HG03175 (cell line): ENCODE data around the gene ADGRG3.
"Not testable (repeated sequence)": the region's sequence is repeated elsewhere in the genome, so short reads cannot be mapped to it uniquely, and the experiment has no call there.

ENCODE experiments used
- ATAC-seq: cut with Tn5 transposase; IDR thresholded peaks from one replicate; pipeline ENCODE4 v1.9.1; 2021; ENCODE audit warnings: mild to moderate bottlenecking, moderate library complexity; ENCODE audit not compliant: unreplicated experiment

ADGRG3 gene

DNA sequence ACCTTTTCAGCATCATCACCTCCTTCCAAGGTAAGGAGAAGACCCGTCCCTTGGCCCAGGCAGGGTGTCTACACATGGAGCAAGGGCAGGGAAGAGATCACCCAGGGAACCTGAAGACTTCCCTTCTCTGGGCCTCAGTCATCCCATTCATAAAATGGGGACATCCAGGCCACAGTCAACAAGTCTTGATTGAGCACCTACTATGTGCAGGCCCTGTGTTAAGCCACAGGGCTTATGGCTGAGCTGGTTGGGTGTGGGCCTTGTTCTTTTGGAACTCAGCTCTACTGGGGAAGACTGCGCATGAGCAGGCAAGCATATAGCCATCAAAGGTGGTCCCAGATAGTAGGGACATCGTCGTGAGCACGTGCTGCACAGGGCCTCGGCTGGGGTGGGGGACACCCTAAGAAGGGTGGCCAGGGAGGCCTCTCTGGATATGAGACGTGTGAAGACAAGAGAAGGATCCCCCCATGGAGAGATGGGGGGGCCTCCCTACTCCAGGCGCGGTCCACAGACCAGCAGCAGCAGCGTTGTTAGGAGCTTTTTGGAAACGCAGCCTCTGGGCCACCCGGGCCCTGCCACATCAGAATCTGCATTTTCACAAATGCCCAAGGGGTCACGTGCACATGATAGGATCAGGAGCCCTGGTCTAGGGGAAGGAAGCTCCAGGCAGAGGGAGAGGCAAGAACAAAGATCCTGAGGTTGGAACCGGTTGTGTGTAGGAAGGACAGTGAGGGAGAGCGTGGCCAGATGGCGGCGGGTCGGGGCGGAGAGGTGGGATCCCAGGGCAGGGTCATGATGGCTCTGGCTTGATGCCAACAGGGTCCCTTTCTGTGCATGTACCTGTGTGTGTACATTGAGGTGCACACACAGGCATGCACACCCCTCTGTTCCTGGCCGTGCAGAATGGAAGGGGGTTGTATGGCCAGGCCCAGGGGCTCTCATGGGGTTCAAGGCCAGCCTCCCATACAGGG, 5.9 kb upstream of the ADGRG3 start:
- no peak for ATAC-seq

DNA sequence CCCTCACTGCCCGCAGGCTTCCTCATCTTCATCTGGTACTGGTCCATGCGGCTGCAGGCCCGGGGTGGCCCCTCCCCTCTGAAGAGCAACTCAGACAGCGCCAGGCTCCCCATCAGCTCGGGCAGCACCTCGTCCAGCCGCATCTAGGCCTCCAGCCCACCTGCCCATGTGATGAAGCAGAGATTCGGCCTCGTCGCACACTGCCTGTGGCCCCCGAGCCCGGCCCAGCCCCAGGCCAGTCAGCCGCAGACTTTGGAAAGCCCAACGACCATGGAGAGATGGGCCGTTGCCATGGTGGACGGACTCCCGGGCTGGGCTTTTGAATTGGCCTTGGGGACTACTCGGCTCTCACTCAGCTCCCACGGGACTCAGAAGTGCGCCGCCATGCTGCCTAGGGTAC, 4.7 kb upstream of the ADGRG3 start:
- ATAC-seq = no peak

DNA sequence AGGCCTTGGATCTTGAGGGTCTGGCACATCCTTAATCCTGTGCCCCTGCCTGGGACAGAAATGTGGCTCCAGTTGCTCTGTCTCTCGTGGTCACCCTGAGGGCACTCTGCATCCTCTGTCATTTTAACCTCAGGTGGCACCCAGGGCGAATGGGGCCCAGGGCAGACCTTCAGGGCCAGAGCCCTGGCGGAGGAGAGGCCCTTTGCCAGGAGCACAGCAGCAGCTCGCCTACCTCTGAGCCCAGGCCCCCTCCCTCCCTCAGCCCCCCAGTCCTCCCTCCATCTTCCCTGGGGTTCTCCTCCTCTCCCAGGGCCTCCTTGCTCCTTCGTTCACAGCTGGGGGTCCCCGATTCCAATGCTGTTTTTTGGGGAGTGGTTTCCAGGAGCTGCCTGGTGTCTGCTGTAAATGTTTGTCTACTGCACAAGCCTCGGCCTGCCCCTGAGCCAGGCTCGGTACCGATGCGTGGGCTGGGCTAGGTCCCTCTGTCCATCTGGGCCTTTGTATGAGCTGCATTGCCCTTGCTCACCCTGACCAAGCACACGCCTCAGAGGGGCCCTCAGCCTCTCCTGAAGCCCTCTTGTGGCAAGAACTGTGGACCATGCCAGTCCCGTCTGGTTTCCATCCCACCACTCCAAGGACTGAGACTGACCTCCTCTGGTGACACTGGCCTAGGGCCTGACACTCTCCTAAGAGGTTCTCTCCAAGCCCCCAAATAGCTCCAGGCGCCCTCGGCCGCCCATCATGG, 4.0 kb upstream of the ADGRG3 start:
- no peak for ATAC-seq

DNA sequence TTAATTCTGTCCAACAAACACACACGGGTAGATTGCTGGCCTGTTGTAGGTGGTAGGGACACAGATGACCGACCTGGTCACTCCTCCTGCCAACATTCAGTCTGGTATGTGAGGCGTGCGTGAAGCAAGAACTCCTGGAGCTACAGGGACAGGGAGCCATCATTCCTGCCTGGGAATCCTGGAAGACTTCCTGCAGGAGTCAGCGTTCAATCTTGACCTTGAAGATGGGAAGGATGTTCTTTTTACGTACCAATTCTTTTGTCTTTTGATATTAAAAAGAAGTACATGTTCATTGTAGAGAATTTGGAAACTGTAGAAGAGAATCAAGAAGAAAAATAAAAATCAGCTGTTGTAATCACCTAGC, 3.5 kb upstream of the ADGRG3 start:
- ATAC-seq = no peak

DNA sequence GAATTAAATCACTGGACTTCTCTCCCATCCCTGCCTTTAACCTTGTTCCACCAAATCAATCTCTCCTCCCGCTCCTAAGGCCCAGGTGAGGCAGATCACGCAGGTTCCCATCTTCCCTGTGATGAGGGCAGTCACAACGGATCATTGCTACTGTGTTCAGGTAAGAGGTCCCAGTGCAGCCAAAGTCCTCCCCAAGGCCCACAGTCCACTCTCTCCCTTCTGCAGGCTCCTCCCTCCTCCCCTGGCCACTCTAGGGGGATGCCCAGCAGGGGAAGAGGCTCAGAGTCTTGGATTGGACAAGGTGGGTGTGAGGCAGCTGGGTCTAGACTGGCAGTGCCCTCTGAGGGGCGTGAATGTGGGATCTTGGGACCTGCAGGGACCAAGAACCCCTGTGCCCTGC, 2.6 kb upstream of the ADGRG3 start:
- ATAC-seq = no peak

DNA sequence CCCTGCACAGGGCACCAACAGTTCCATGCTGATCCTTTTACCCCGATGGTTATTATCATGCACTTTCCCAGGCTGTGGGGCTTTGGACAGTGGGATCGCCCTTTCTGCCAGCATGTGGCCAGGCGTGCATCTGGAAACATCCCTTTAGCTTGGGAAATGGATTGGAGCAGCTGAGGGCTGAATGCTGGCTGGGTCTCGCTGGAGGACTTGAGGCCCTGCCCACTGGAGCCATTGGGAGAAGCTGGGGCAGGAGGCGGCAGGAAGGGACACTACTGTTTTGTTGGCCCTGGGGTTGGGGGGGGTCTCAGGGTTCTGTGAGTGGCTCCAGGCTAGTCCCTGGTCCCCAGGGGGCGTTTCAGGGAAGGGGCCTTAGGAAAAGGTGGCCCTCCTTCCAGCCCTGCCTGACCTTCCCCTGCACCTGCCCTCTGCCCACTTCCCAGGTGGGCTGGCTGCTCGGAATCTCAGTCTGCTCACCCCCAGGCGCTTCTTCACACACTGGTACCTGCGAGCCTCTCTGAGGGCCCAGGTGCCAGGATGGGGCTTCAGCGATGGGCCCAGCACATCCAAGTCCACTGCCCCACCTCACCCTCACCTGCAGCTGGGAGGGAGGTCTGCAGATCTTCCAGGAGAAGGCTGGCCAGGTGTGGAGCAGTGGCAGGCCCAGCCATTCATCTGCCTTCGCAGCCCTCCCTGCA, 1.6 kb upstream of the ADGRG3 start:
- ATAC-seq = no peak

DNA sequence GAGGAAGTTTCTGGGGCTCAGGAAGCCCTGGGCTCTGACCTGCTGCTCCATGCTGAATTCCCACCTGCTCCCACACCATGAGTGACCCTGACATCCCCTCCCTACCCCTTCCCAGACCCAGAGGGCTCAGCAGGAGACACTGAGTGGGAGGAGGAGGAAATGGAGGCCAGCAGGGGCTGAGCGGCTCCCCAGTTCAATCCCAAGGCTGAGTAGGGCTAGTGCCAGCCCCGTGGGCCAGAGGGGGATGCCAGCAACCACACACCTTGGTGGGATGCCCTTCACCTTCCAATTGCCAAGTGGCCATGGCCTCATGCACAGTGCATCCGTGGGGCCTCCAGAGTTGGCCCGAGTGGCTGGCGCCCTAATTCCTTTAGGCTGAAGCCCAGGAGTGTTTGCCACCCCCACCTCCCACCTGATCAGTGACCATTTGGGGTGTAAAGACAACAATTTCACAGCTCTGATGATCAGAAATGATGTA, 1.0 kb upstream of the ADGRG3 start:
- ATAC-seq = no peak

DNA sequence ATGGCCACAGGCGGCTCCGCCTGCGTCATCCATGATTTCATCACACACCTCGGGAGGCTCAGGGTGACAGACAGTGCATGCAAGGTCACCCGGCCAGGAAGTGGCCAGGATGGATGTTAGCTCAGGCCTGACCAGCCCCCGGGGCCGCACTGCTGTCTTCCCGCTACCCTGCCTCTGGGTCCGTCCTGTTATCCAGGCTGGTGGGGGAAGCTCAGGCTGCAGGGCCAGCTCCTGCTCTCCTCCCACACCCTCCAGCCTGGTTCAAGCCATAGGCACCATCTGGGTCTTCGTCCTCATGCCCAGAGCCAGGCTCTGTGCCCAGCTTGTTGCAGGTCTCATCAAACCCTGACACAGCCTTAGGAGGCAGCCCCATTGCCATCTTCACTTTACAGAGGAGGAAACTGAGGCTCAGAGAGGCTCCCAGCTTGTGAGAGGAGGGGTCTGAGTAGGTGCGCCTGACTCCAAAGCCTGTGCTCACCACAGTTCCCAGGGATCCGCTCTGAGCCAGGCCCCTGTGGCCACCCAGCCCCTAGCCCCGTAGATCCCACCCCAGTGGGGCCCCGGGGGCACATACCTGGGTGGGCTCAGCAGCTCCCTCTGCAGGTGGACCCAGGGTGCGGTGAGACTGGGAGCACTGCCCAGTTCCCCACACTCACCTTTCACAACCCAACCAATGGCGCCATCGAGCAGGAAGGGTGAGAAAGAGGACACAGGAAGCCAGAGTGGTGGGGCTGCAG, 412 bp upstream of the ADGRG3 start:
- ATAC-seq = no peak

DNA sequence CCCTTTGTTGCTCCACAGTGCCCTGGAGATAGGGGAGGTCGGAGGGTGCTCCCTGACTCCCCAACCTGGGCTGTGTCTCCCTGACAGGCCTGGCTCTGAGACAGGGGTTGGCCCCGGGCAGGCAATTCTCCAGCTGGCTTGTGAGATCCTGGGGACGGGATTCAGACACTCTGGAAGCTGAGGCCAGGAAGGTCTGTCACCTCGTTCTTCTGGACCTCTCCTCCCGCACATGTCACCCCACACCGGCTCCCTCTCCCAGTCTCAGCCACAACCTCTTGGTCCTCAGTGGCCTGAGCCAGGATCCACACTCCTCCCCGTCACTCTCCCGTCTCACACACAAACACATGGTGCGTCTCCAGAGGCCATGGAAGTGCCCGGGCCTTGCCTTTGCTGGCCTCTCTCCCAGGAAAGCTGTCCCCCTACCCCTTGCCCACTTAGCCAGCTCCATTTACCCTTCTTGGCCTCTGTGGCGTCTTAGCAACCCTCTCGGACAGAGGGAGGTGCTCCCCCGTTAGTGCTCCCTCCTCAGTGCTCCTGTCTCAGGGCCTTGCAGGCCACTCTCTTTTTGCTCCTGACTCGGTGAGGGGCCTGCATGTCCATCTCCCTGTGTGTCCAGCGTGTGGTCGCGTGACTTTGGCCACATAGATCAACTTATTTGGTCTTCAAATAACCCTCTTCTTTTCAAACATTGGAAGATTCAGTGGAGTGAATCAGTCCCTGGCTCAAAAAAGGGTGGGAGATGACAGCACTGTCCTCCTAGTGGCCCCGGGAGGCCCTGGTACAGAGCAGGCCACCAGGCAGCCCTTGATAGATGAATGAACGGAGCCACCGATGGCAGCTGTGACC, 747 bp downstream of the ADGRG3 start:
- no peak for ATAC-seq

DNA sequence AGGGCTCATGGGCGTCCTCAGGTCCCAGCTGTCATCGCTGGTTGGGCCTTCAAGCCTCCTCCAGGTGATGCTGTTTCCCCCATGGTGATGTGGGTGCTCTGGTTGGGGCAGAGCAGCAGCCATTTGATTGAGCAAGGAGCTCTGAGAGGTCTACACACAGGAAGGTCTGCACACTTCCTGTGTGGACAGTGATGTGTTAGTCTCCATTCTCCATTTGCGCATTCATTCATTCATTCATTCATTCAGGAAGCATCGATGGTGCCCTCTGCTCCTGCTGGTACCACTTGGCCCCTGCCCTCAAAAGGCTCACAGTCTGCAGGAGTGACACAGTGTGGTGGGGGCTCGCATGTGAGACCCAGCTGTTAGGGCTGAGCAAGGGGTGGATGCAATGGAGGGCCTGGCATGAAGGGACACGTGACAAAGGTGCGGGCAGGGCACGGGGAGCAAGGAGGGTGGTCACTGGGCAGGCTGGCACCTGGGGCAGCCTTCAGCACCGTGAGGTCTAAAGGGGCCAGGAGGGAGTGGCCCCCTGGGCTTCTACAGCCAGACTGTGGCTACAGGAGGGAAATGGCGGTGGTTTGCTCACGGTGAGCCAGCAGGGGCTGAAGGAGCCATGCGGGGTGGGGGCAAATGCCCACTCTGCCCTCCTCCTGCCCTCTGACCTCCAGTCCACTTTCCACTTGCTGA, 1.5 kb downstream of the ADGRG3 start:
- no peak for ATAC-seq

DNA sequence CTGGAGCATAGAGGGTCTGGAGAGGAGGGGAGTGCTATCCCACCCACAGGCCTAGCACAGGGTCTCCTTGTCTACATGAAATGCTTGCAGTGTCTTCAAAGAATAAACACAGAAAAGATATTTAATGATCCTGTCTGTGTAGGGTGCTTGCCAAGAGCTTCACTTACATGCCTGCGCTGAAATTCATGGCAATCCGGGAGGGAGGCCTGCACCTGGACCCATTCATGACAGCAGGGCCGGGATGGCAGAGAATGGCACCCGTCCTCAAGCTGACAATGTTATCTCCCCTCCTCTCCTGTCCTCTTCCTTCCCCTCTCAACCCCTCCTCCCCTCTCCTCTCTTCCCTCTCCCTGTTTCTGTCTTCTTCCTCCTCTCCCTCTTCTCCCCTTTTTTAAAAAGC, 2.1 kb downstream of the ADGRG3 start:
- ATAC-seq = no peak

DNA sequence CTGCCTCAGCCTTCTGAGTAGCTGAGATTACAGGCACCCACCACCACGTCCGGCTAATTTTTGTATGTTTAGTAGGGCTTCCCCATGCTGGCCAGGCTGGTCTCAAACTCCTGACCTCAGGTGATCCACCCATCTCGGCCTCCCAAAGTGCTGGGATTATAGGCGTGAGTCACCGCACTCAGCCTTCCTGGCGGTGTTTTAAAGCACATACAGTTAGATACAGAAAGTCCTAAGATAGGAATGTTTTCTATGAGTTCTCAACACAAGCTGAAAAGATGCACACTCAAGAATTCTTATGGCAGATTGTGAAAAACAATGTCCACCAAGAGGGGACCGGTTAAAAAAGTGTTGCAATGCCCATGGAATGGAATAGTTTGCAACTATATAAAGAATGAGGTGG, 3.3 kb downstream of the ADGRG3 start:
- not testable (repeated sequence) for ATAC-seq

DNA sequence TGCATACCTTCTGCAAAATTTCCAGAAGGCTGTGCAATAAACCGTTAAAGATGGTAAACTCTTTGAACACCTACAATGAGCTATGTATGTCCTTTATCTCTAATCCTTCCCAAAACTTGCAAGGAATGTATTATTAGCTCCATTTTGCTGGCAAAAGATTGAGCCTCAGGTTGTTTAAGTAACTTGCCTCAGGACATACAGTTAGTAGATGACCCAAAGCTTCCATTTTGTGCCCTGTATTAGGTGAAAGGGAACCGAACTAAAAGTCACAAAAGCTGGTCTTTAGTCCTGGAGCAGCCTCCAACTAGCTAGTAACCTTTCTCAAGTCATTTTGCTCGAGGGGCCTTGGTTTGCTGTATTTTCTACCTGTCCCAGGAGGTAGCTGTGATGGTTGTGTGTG, 4.3 kb downstream of the ADGRG3 start:
- no peak for ATAC-seq

DNA sequence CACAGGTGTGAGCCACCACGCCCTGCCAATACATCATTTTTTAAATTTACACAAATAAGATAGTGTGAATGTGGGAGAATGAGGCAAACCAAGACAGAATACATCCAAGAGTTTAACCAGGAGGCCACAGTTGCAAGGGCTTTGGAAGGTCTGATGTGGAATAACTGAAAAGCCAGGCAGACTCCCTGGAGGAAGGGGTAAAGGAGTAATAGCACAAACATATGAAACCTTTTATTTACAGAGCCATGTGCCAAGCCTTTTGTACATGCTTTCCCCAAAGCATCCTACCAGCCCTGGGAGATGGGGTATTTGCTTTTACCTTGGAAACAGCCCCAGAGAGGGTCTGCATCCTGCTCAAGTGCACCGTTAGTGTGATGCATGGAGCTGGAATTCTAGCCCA, 4.7 kb downstream of the ADGRG3 start:
- no peak for ATAC-seq

DNA sequence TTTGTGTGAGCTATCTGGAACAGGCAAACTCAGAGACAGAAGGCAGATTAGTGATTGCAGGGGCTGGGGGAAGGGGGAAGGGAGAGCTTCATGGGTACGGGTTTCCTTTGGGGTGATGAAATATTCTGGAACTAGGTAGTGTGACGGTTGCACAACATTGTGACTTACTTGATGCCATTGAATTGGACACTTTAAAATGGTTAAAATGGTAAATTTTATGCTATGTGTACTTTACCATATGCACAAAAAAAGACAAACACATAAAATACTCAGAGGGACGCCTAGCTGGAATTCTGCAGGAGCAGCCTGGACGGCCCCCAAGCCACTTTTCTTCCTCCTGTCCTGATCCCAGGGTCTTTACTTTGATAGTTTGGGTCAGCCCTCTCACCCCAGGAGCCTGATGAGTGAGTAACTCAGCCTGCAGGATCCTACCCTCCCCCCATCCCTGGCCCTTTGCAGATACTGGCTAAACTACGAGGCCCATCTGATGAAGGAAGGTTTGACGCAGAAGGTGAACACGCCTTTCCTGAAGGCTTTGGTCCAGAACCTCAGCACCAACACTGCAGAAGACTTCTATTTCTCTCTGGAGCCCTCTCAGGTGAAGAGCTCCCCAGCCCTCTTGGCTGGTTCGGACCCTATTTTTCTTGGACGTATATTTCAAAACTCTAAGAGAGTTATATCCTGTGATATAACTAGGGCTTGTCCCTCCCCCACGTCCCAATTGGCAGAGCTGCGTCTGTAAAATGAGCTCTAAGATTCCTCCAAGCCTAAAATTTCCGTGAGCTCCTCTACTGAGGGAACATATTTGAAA, 7.8 kb downstream of the ADGRG3 start:
- no peak for ATAC-seq

DNA sequence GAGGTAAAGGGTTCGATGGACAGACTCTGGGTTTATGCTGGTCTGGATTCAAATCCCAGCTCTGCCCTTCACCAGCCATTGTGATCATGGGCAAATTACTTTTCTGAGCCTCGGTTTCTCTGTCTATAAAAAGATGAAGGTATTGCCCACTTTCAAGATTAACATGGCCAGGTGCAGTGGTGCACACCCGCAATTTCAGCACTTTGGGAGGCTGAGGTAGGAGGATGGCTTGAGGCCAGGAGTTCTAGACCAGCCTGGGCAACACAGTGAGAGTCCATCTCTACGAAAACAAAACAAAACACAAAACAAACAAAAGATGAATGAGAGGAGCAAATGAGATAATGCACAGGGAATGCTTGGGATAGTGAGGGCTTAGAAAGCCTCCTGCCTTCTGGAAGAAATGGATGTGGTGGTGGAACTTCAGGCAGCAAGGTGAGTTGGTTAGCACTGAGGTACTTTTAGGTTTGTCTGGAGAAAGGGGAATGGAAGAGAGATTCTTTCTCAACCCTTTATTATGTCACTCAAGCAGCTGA, 8.5 kb downstream of the ADGRG3 start:
- ATAC-seq = no peak

DNA sequence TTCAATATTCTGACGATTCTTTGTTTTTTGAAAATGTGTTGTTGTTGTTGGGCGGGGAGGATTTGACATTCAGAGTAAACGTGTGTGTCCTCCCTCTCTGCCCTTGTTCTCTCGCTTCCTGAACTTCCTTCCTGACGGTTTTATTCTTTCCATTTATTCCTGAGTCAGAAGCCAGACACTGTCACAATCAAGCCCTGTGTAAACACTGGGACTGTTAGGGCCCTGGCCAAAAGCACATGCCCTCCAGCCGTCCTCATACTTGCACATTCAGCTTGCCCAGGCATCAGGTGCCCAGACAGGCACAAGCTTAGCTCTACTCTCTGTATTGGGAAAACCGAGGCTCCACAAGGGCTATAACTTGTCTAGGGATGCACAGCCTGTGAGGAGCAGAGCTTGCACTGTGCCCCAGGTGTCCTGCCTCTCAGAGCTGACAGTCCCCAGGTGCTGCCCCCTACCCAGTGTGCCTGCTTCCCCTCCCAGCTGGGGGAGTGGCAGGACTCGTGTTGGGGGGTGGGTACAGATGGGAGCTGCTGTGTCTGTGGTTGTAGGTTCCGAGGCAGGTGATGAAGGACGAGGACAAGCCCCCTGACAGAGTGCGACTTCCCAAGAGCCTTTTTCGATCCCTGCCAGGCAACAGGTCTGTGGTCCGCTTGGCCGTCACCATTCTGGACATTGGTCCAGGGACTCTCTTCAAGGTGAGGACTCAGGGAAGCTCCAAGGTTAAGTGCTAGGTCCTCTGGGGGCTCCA, 9.7 kb downstream of the ADGRG3 start:
- no peak for ATAC-seq

DNA sequence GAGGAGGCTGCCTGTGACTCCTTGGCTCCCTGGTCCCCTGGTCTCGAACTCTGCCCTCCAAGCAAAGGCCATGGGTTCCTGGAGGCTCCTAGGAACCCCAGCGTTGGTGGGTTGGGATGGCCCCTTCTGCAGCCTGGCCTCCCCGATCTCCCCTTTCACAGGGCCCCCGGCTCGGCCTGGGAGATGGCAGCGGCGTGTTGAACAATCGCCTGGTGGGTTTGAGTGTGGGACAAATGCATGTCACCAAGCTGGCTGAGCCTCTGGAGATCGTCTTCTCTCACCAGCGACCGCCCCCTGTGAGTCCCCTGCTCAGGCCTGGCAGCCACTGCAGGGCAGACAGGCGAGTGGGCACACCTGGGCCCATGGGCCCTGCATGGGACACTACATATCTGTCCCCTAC, 10.9 kb downstream of the ADGRG3 start:
- no peak for ATAC-seq
